Neural progenitor cell (in vitro differentiated cells): ENCODE measurements around the gene NOVA2. TPM values are rescaled to one million over a fixed set of nuclear protein-coding genes. Genes with fewer than 3 reads are reported as not detected.

Experiments used
- DNase-seq: peaks from one replicate; pipeline ENCODE4 v3.0.0-alpha.2; 2016; ENCODE audit warnings: low spot score
- H2AFZ ChIP-seq: fragments of 200-600 bp; sonication (generic); replicated peaks from 2 replicates; pipeline ENCODE4 v1.6.1; 2016; ENCODE audit warnings: antibody characterized with exemption
- H3F3A ChIP-seq: fragments of 200-600 bp; sonication (generic); 2 replicates; pipeline ENCODE4 v1.6.1; 2016; ENCODE audit warnings: antibody characterized with exemption, low read depth
- H3K27ac ChIP-seq: fragments of 200-600 bp; sonication (generic); 2 replicates; pipeline ENCODE4 v1.5.1; 2016; ENCODE audit warnings: mild to moderate bottlenecking
- H3K27me3 ChIP-seq: fragments of 200-600 bp; sonication (generic); 2 replicates; pipeline ENCODE4 v1.6.1; 2016; ENCODE audit warnings: mild to moderate bottlenecking, moderate library complexity
- H3K36me3 ChIP-seq: fragments of 200-600 bp; sonication (generic); 2 replicates; pipeline ENCODE4 v1.5.1; 2016
- H3K4me1 ChIP-seq: fragments of 200-600 bp; sonication (generic); 2 replicates; pipeline ENCODE4 v1.6.1; 2016; ENCODE audit warnings: mixed run types
- H3K4me2 ChIP-seq: fragments of 200-600 bp; sonication (generic); 2 replicates; pipeline ENCODE4 v1.6.1; 2016
- H3K4me3 ChIP-seq: fragments of 200-600 bp; sonication (generic); 2 replicates; pipeline ENCODE4 v1.5.1; 2016
- H3K79me2 ChIP-seq: fragments of 200-600 bp; sonication (generic); 2 replicates; pipeline ENCODE4 v1.6.1; 2016; ENCODE audit warnings: low read depth
- H3K9ac ChIP-seq: fragments of 200-600 bp; sonication (generic); 2 replicates; pipeline ENCODE4 v1.6.1; 2016
- H3K9me3 ChIP-seq: fragments of 200-600 bp; sonication (generic); 2 replicates; pipeline ENCODE4 v1.5.1; 2016; ENCODE audit warnings: low read depth
- H4K20me1 ChIP-seq: fragments of 200-600 bp; sonication (generic); 2 replicates; pipeline ENCODE4 v1.6.1; 2016; ENCODE audit warnings: low read depth
- H3K27ac Mint-ChIP-seq: 3 replicates; pipeline ENCODE4 v1.8.0; 2021; ENCODE audit warnings: mixed read lengths
- H3K27me3 Mint-ChIP-seq: 2 replicates; pipeline ENCODE4 v1.8.0; 2022; ENCODE audit warnings: low read depth, mild to moderate bottlenecking, inconsistent platforms, moderate library complexity, mixed read lengths; ENCODE audit not compliant: insufficient read depth
- H3K36me3 Mint-ChIP-seq: 3 replicates; pipeline ENCODE4 v1.8.0; 2021; ENCODE audit warnings: mixed read lengths
- H3K4me1 Mint-ChIP-seq: 3 replicates; pipeline ENCODE4 v1.8.0; 2021; ENCODE audit warnings: mixed read lengths
- H3K4me3 Mint-ChIP-seq: 3 replicates; pipeline ENCODE4 v1.8.0; 2021; ENCODE audit warnings: mild to moderate bottlenecking, moderate library complexity, mixed read lengths
- H3K9me3 Mint-ChIP-seq: 3 replicates; pipeline ENCODE4 v1.8.0; 2020; ENCODE audit warnings: mixed read lengths
- EZH2 ChIP-seq: fragments of 200-600 bp; sonication (generic); IDR thresholded peaks from 2 replicates; pipeline ENCODE4 v1.6.1; 2017; ENCODE audit warnings: antibody characterized with exemption, mild to moderate bottlenecking, moderate library complexity
- EZH2phosphoT487 ChIP-seq: fragments of 200-600 bp; sonication (generic); IDR thresholded peaks from 2 replicates; pipeline ENCODE4 v1.6.1; 2017; ENCODE audit warnings: antibody characterized with exemption
- total RNA-seq: library from RNA; depleted of rRNA; stranded (reverse); fragments of >200 nt; gene quantifications from 2 replicates; pipeline ENCODE4 v1.2.3, GENCODE V29; 2015; ENCODE audit warnings: low replicate concordance
- TF ChIP-seq, protein P1 (sequence below): fragments of 200-600 bp; sonication (generic); IDR thresholded peaks from 2 replicates; pipeline ENCODE4 v1.5.1; 2017; ENCODE audit warnings: antibody characterized with exemption, mild to moderate bottlenecking

NOVA2 gene
- total RNA-seq, 1 donor from 2014 or later, result 3.9 TPM

DNA sequence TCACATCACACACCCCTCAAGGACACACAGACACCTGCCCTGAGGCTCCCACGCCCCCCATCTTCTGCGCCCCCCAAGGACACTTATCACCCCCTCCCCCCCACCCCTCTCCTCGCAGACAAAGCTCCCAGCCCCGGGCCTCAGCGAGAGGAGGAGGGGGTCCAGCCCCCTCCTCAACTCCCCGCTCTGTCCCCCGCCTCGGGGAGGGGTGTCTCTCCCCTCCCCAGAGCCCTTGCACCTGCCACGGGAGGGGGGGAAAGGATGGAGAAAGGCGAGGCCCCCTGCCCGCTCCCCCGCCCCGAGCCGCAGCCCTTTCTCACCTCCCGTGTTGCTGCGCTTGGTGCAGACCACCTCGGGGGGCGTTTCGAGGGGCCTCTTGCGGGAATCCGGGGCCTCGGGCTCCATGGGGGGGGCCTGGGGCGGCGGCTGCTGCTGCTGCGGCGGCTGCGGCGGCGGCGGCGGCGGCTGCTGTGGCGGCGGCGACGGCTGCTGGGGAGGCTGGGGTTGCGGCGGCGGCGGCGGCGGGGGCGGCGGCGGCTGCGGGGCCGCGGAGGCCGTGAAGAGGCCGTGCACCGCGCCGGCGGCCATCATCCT lies 621 bp downstream of the NOVA2 start:
- Mint-ChIP-seq H3K27me3 (peaks cover 9% of the 10 kb centered on the region), H3K9me3 (no peaks in the 10 kb centered on the region), H3K4me3 (peak overlapping the region; percentile 93), H3K27ac (peak overlapping the region; percentile 54), H3K4me1 (peaks cover 54% of the 10 kb centered on the region), H3K36me3 (peaks cover 12% of the 10 kb centered on the region)
- H3K27me3 ChIP-seq, result peaks cover 33% of the 10 kb centered on the region
- no peak overlapping the region for H3K9ac ChIP-seq
- H3K4me3 ChIP-seq, result peak overlapping the region; percentile 77
- H3K36me3 ChIP-seq, result no peaks in the 10 kb centered on the region
- no peaks in the 10 kb centered on the region for H3K79me2 ChIP-seq
- no peaks in the 10 kb centered on the region for H3K9me3 ChIP-seq
- no peak overlapping the region for H2AFZ ChIP-seq
- no peak overlapping the region for H3K27ac ChIP-seq
- DNase-seq, result peak; percentile 68
- H3K4me1 ChIP-seq, result no peaks in the 10 kb centered on the region
- peak overlapping the region; percentile 87 for H3K4me2 ChIP-seq
- H3F3A ChIP-seq, result peaks cover 20% of the 10 kb centered on the region
- peaks cover 8% of the 10 kb centered on the region for H4K20me1 ChIP-seq
- TF ChIP-seq, protein P1, sequence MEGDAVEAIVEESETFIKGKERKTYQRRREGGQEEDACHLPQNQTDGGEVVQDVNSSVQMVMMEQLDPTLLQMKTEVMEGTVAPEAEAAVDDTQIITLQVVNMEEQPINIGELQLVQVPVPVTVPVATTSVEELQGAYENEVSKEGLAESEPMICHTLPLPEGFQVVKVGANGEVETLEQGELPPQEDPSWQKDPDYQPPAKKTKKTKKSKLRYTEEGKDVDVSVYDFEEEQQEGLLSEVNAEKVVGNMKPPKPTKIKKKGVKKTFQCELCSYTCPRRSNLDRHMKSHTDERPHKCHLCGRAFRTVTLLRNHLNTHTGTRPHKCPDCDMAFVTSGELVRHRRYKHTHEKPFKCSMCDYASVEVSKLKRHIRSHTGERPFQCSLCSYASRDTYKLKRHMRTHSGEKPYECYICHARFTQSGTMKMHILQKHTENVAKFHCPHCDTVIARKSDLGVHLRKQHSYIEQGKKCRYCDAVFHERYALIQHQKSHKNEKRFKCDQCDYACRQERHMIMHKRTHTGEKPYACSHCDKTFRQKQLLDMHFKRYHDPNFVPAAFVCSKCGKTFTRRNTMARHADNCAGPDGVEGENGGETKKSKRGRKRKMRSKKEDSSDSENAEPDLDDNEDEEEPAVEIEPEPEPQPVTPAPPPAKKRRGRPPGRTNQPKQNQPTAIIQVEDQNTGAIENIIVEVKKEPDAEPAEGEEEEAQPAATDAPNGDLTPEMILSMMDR, result no peak
- TF ChIP-seq EZH2phosphoT487 (no peak), EZH2 (no peak)

DNA sequence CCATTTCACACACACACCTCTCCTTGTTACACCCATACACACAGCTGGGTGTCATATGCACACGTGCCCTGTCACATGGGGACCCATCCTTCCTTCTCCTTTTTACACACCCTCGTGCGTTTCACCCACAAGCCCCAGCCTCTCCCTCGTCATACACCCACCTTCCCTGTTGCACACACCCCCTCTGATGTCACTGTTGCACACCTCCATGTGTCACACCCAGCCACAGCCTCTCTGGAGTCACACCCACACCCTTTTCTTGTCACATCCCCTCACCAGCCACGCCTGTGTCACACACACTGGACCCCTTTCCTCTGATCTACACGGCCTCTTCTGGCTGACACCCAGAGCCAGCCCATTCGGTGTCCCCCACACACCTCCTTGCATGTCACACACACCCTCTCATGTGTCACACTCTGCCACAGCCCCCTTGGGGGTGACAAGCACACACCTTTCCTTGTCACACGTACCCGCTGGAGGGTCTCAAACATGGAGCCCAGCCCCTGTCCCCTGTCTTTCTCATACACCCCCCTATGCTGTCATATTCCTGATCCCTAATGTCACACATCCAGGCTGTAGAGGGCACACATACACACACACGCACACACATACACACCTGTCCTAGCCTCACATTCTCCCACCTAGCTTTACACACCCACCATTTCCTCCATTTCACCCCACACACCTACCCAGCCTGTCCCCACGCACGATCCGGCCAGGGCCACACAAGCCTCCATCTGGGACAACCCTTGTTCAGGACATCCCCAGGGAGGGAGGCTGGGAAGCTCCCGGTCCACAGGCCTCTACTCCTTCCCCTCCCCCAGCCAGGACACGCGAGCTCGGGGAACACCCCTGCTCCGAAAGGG lies 1.4 kb downstream of the NOVA2 start:
- peaks cover 22% of the 10 kb centered on the region for H3F3A ChIP-seq
- H3K36me3 ChIP-seq, result no peaks in the 10 kb centered on the region
- Mint-ChIP-seq H3K9me3 (no peaks in the 10 kb centered on the region), H3K27ac (peak overlapping the region; percentile 54), H3K36me3 (peaks cover 14% of the 10 kb centered on the region), H3K27me3 (peaks cover 8% of the 10 kb centered on the region), H3K4me3 (peak overlapping the region; percentile 93), H3K4me1 (peaks cover 50% of the 10 kb centered on the region)
- peaks cover 10% of the 10 kb centered on the region for H4K20me1 ChIP-seq
- TF ChIP-seq, protein P1, result no peak
- no peak for TF ChIP-seq EZH2phosphoT487
- TF ChIP-seq EZH2, result no peak
- DNase-seq, result no peak
- H3K27ac ChIP-seq, result no peak overlapping the region
- no peaks in the 10 kb centered on the region for H3K79me2 ChIP-seq
- H3K4me1 ChIP-seq, result no peaks in the 10 kb centered on the region
- peaks cover 33% of the 10 kb centered on the region for H3K27me3 ChIP-seq
- H3K9me3 ChIP-seq, result no peaks in the 10 kb centered on the region
- no peak overlapping the region for H2AFZ ChIP-seq
- peak overlapping the region; percentile 77 for H3K4me3 ChIP-seq
- peak overlapping the region; percentile 87 for H3K4me2 ChIP-seq
- H3K9ac ChIP-seq, result no peak overlapping the region

DNA sequence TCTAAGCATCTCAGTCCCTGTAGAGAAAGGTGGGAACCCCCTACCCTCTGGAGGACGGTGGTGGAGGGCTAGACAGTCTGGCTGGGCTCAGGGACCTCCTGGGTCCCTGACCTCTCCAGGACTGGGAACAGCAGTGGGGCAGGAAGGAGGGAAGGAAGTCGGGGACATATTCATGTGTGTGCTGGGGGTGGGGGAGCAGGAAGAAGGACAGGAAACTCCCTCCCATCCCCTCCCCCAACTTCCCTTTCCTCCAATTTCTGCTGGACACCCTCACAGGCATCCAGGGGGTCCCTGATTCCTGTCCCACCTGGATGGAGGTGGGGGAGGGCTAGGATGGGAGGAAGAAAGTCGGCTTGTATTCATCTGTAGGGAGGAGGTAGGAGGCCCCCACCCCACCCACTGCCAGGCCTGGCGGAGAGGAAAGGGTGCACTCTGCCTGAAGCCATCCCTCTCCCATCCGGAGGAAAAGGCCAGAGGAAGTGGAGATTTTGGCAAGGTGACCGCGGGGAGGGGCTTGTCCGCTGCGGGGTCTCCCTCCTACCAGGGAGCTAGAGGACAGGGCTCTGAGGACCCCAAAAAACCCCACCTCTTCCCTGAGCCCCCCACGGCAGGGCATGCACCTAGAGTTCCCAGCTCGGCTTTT lies 2.3 kb downstream of the NOVA2 start:
- no peak overlapping the region for H3K27ac ChIP-seq
- no peak overlapping the region for H3K4me2 ChIP-seq
- Mint-ChIP-seq H3K9me3 (no peaks in the 10 kb centered on the region), H3K4me3 (peak overlapping the region; percentile 93), H3K4me1 (peaks cover 45% of the 10 kb centered on the region), H3K36me3 (peaks cover 14% of the 10 kb centered on the region), H3K27ac (no peak overlapping the region), H3K27me3 (peaks cover 3% of the 10 kb centered on the region)
- peaks cover 16% of the 10 kb centered on the region for H4K20me1 ChIP-seq
- peaks cover 33% of the 10 kb centered on the region for H3K27me3 ChIP-seq
- H2AFZ ChIP-seq, result no peak overlapping the region
- no peak for DNase-seq
- TF ChIP-seq EZH2 (no peak), EZH2phosphoT487 (no peak)
- TF ChIP-seq, protein P1, result no peak
- peaks cover 24% of the 10 kb centered on the region for H3F3A ChIP-seq
- H3K9ac ChIP-seq, result no peak overlapping the region
- H3K4me1 ChIP-seq, result no peaks in the 10 kb centered on the region
- H3K9me3 ChIP-seq, result no peaks in the 10 kb centered on the region
- H3K79me2 ChIP-seq, result no peaks in the 10 kb centered on the region
- no peaks in the 10 kb centered on the region for H3K36me3 ChIP-seq
- H3K4me3 ChIP-seq, result no peak overlapping the region
